H9 (cell line): ENCODE results near the gene OBP2B. TPM values are rescaled to one million over a fixed set of nuclear protein-coding genes. Genes with fewer than 3 reads are reported as not detected.

Experiments
- DNase-seq: peaks from one replicate; pipeline ENCODE4 v3.0.0-alpha.2; 2017
- H2AFZ ChIP-seq: one replicate; pipeline ENCODE4 v1.6.1; 2013; ENCODE audit warnings: mild to moderate bottlenecking, low read length, control low read depth, moderate library complexity
- H2AK5ac ChIP-seq: 2 replicates; pipeline ENCODE4 v1.6.1; 2013; ENCODE audit warnings: low read length, control low read depth, mixed read lengths; ENCODE audit not compliant: insufficient read length
- H2BK120ac ChIP-seq: one replicate; pipeline ENCODE4 v1.6.1; 2013; ENCODE audit warnings: low read depth, mild to moderate bottlenecking, low read length, control low read depth, inconsistent platforms; ENCODE audit not compliant: poor library complexity, severe bottlenecking
- H2BK12ac ChIP-seq: 2 replicates; pipeline ENCODE4 v1.6.1; 2013; ENCODE audit warnings: low read length, control low read depth, mixed read lengths, low read depth; ENCODE audit not compliant: insufficient read length
- H2BK15ac ChIP-seq: 2 replicates; pipeline ENCODE4 v1.6.1; 2013; ENCODE audit warnings: low read depth, low read length, control low read depth
- H2BK20ac ChIP-seq: one replicate; pipeline ENCODE4 v1.6.1; 2013; ENCODE audit warnings: low read depth, mild to moderate bottlenecking, low read length, control low read depth, inconsistent platforms; ENCODE audit not compliant: poor library complexity, severe bottlenecking
- H2BK5ac ChIP-seq: 2 replicates; pipeline ENCODE4 v1.6.1; 2013; ENCODE audit warnings: low read length, control low read depth, mixed read lengths; ENCODE audit not compliant: insufficient read length
- H3K14ac ChIP-seq: 2 replicates; pipeline ENCODE4 v1.6.1; 2013; ENCODE audit warnings: low read length, control low read depth; ENCODE audit not compliant: insufficient read depth
- H3K18ac ChIP-seq: 2 replicates; pipeline ENCODE4 v1.6.1; 2013; ENCODE audit warnings: low read depth, mild to moderate bottlenecking, mixed read lengths, low read length, control low read depth; ENCODE audit not compliant: insufficient read length
- H3K23ac ChIP-seq: 2 replicates; pipeline ENCODE4 v1.6.1; 2013; ENCODE audit warnings: low read length, control low read depth, mixed read lengths, low read depth; ENCODE audit not compliant: insufficient read length
- H3K23me2 ChIP-seq: 2 replicates; pipeline ENCODE4 v1.6.1; 2013; ENCODE audit warnings: low read depth, mild to moderate bottlenecking, mixed read lengths, low read length, control low read depth; ENCODE audit not compliant: insufficient read length, poor library complexity, severe bottlenecking
- H3K27ac ChIP-seq: 2 replicates; pipeline ENCODE4 v1.5.1; 2013; ENCODE audit warnings: low read length, control low read depth, mixed read lengths, low read depth; ENCODE audit not compliant: insufficient read length
- H3K27me3 ChIP-seq: 2 replicates; pipeline ENCODE4 v1.6.1; 2013; ENCODE audit warnings: low read length, control low read depth, inconsistent platforms; ENCODE audit not compliant: insufficient read depth
- H3K4ac ChIP-seq: 2 replicates; pipeline ENCODE4 v1.6.1; 2013; ENCODE audit warnings: low read depth, mild to moderate bottlenecking, control low read depth, inconsistent platforms, low read length, moderate library complexity
- H3K4me1 ChIP-seq: 2 replicates; pipeline ENCODE4 v1.6.1; 2013; ENCODE audit warnings: low read length, control low read depth, inconsistent platforms; ENCODE audit not compliant: insufficient read depth
- H3K4me2 ChIP-seq: 2 replicates; pipeline ENCODE4 v1.6.1; 2013; ENCODE audit warnings: low read length, control low read depth, mixed read lengths; ENCODE audit not compliant: insufficient read length, insufficient read depth
- H3K56ac ChIP-seq: 2 replicates; pipeline ENCODE4 v1.6.1; 2013; ENCODE audit warnings: low read depth, mild to moderate bottlenecking, mixed read lengths, low read length, control low read depth; ENCODE audit not compliant: insufficient read length
- H3K79me1 ChIP-seq: 2 replicates; pipeline ENCODE4 v1.6.1; 2013; ENCODE audit warnings: low read depth, mild to moderate bottlenecking, moderate library complexity, low read length, control low read depth, inconsistent platforms; ENCODE audit not compliant: insufficient read depth, poor library complexity, severe bottlenecking
- H3K79me2 ChIP-seq: 2 replicates; pipeline ENCODE4 v1.6.1; 2013; ENCODE audit warnings: low read length, control low read depth, inconsistent platforms; ENCODE audit not compliant: insufficient read depth
- H3K9ac ChIP-seq: 2 replicates; pipeline ENCODE4 v1.6.1; 2013; ENCODE audit warnings: low read length, control low read depth, mixed read lengths; ENCODE audit not compliant: insufficient read length; ENCODE audit errors: extremely low read depth
- H3K9me3 ChIP-seq: one replicate; pipeline ENCODE4 v1.6.1; 2013; ENCODE audit warnings: low read depth, low read length, inconsistent platforms; ENCODE audit not compliant: control insufficient read depth
- H3T11ph ChIP-seq: one replicate; pipeline ENCODE4 v1.6.1; 2013; ENCODE audit warnings: mild to moderate bottlenecking, low read length, control low read depth, inconsistent platforms
- H4K20me1 ChIP-seq: one replicate; pipeline ENCODE4 v1.6.1; 2013; ENCODE audit not compliant: control insufficient read depth, insufficient read length, insufficient read depth
- H4K5ac ChIP-seq: 2 replicates; pipeline ENCODE4 v1.6.1; 2013; ENCODE audit warnings: low read depth, mild to moderate bottlenecking, mixed read lengths, low read length, control low read depth; ENCODE audit not compliant: insufficient read length
- H4K8ac ChIP-seq: replicated peaks from 2 replicates; pipeline ENCODE4 v1.6.1; 2013; ENCODE audit warnings: low read length, control low read depth, mixed read lengths, low read depth; ENCODE audit not compliant: insufficient read length
- H4K91ac ChIP-seq: 2 replicates; pipeline ENCODE4 v1.6.1; 2013; ENCODE audit warnings: low read depth, mild to moderate bottlenecking, moderate library complexity, mixed read lengths, low read length, control low read depth; ENCODE audit not compliant: insufficient read length
- H3K27ac Mint-ChIP-seq, 3 experiments: 2 replicates in 2 of 3; 3 replicates in 1 of 3; pipeline ENCODE4 v1.8.0; 2020 to 2021; ENCODE audit warnings: mixed read lengths in 3 of 3, mild to moderate bottlenecking in 1 of 3, moderate library complexity in 1 of 3
- H3K27me3 Mint-ChIP-seq: 2 replicates; pipeline ENCODE4 v1.8.0; 2021; ENCODE audit warnings: low read depth, mild to moderate bottlenecking, moderate library complexity, mixed read lengths
- H3K36me3 Mint-ChIP-seq, 3 experiments: 2 replicates in 2 of 3; 3 replicates in 1 of 3; pipeline ENCODE4 v1.8.0; 2020 to 2021; ENCODE audit warnings: low read depth in 3 of 3, mixed read lengths in 3 of 3; ENCODE audit not compliant: insufficient read depth in 1 of 3
- H3K4me1 Mint-ChIP-seq, 2 experiments: 2 replicates each; pipeline ENCODE4 v1.8.0; 2020; ENCODE audit warnings: mixed read lengths in 2 of 2
- H3K4me3 Mint-ChIP-seq, 2 experiments: 2 replicates in 1 of 2; 3 replicates in 1 of 2; pipeline ENCODE4 v1.8.0; 2020 to 2021; ENCODE audit warnings: mild to moderate bottlenecking in 2 of 2, mixed read lengths in 2 of 2, moderate library complexity in 1 of 2
- H3K9me3 Mint-ChIP-seq, 2 experiments: 2 replicates in 1 of 2; 3 replicates in 1 of 2; pipeline ENCODE4 v1.8.0; 2020; ENCODE audit warnings: mild to moderate bottlenecking in 2 of 2, mixed read lengths in 2 of 2, moderate library complexity in 1 of 2
- CTCF ChIP-seq: fragments of 200-600 bp; sonication (generic); conservative IDR thresholded peaks from 3 replicates; pipeline ENCODE4 v1.8.0; 2021; ENCODE audit warnings: antibody characterized with exemption, mild to moderate bottlenecking
- WGBS: extraction: QIAGEN DNeasy Blood & Tissue Kit; methylation state at CpG from one replicate; pipeline ENCODE4 v1.1.7; 2013; ENCODE audit warnings: missing lambda C conversion rate, low lambda C conversion rate, mixed read lengths; ENCODE audit not compliant: insufficient read length; ENCODE audit errors: extremely low coverage; 5-methylcytosine and 5-hydroxymethylcytosine counted together
- total RNA-seq: library from RNA; stranded (reverse); gene quantifications from 2 replicates; pipeline ENCODE4 v1.2.1, GENCODE V29; 2021

OBP2B gene
- total RNA-seq, 1 experiment from 2014 or later = not detected

GRCh38 chr9:133210609-133211008 lies 1.6 kb upstream of the OBP2B start:
- Histone ChIP-seq H4K8ac (no peak overlapping the region), H3K9ac (no peak overlapping the region), H4K91ac (no peak overlapping the region), H3K23me2 (no peaks in the 10 kb centered on the region), H4K5ac (no peak overlapping the region), H3K14ac (no peak overlapping the region), H2BK120ac (no peak overlapping the region), H2AFZ (no peak overlapping the region), H3K79me2 (no peaks in the 10 kb centered on the region), H2BK15ac (no peak overlapping the region), H3K27me3 (peaks cover 8% of the 10 kb centered on the region; the same call in 1 of the 2 replicates), H4K20me1 (no peaks in the 10 kb centered on the region), H2BK20ac (no peak overlapping the region), H3K56ac (no peak overlapping the region), H2BK12ac (no peak overlapping the region), H3K79me1 (no peaks in the 10 kb centered on the region), H3K9me3 (no peaks in the 10 kb centered on the region), H3K4me2 (no peak overlapping the region), H3K4ac (no peak overlapping the region), H3K18ac (no peak overlapping the region), H3T11ph (no peak overlapping the region), H3K27ac (no peak overlapping the region), H2AK5ac (no peak overlapping the region), H3K4me1 (no peaks in the 10 kb centered on the region), H2BK5ac (no peak overlapping the region), H3K23ac (no peak overlapping the region)
- WGBS = no CpG with 5 or more reads among the region's 7 CpGs
- Mint-ChIP-seq H3K9me3 (peaks cover 11% of the 10 kb centered on the region in 2 experiments; a peak in 4 of 5 replicates), H3K27ac (no peak overlapping the region), H3K4me3 (no peak overlapping the region), H3K36me3 (no peaks in the 10 kb centered on the region), H3K4me1 (no peaks in the 10 kb centered on the region), H3K27me3 (peaks cover 94% of the 10 kb centered on the region)
- no peak for TF ChIP-seq CTCF
- DNase-seq = no peak
